ENCODE data around the gene CAMK2D.

DNA sequence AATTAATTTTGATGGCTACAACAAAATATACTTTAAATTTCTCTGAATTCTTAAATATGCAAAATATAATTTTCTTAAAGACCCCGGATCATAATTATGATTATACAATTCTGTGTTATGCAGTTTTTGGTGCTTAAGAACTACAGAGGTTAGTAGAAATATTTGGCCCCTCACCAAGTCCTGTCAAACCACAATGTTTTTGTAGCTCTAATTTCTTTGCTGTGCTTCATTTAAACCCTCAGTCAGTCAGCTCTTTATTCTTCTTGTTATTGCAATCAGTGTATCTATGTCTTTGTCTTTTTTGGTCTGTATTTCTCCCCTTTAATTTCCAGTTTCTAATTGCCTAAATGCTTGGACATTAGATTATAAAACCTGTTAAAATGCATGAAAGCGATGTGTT lies 186.1 kb downstream of the CAMK2D start:
- TF ChIP-seq EZH2 (IDR thresholded peaks at IDR 0.05; ENCODE audit: low read length, unreplicated experiment) (no peak), CTCF (conservative IDR thresholded peaks at IDR 0.05; ENCODE audit: low read depth, low read length) (no peak)
